Esophagus squamous epithelium (tissue), 4 donors: ENCODE measurements around the gene RNF115.

Experiments
- POLR2A ChIP-seq, 4 donors: fragments of 450-650 bp; IDR thresholded peaks; one replicate each; pipeline ENCODE4 v1.6.1; 2017; ENCODE audit warnings: antibody characterized with exemption in 4 of 4, mild to moderate bottlenecking in 4 of 4, moderate library complexity in 3 of 4
- TF ChIP-seq, protein P1 (sequence below), 6 experiments: fragments of 450-650 bp in 4 of 6; fragments of 200-600 bp in 2 of 6; sonication (generic) in 2 of 6; IDR thresholded peaks; one replicate each; pipeline ENCODE4 v1.5.1; 2016 to 2019; ENCODE audit warnings: antibody characterized with exemption in 6 of 6, mild to moderate bottlenecking in 4 of 6, moderate library complexity in 4 of 6

DNA sequence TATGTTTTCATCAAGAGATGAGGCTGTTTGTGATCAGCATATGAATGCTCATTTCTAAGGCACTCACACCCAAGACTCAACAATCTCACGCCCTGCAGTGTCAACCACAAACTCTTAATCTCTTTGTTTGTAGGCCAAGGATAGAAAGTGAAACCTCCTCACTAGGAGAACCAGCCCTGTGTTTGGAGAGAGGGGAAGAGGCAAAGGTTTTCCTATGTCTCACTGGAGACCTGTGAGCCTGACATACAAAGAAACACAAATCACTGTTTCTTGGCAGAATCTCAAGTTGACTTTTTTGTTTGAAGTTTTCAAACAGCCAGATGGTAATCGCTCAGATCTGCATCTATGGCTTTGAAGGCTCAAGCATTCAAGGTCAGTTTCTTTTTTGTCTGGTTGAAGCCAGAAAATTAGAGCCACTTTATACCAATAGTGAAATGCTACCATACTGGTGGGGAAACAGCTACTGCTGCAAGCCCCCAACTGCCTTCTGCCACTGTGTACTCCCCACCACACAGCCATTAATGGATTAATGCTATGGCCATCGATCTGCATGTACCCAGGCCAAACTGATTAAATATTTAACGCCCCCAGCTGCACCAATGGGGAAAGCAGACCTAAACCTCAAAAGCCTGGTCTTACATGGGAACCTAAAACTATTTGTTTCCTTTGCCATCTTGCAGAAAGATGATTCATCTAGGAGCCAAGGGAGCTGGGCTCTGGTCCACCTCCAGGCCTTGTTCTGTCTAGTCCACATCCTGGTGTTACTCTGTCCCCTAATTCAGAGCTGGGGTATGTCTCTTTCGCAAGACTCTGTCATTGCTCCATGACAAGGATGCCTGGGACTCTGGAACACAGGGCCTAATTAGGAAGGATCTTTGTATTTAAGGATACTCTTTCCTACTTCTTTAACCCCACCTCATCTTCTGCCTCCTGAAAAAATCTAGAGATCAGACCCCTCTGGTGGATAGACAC is 133.0 kb downstream of the RNF115 start:
- TF ChIP-seq, protein P1, sequence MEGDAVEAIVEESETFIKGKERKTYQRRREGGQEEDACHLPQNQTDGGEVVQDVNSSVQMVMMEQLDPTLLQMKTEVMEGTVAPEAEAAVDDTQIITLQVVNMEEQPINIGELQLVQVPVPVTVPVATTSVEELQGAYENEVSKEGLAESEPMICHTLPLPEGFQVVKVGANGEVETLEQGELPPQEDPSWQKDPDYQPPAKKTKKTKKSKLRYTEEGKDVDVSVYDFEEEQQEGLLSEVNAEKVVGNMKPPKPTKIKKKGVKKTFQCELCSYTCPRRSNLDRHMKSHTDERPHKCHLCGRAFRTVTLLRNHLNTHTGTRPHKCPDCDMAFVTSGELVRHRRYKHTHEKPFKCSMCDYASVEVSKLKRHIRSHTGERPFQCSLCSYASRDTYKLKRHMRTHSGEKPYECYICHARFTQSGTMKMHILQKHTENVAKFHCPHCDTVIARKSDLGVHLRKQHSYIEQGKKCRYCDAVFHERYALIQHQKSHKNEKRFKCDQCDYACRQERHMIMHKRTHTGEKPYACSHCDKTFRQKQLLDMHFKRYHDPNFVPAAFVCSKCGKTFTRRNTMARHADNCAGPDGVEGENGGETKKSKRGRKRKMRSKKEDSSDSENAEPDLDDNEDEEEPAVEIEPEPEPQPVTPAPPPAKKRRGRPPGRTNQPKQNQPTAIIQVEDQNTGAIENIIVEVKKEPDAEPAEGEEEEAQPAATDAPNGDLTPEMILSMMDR (IDR thresholded peaks at IDR 0.05): no peak
- TF ChIP-seq POLR2A (IDR thresholded peaks at IDR 0.05): no peak
